ENCODE data around the gene ALOX12B. TPM values are rescaled to one million over a fixed set of nuclear protein-coding genes. Genes with fewer than 3 reads are reported as not detected.
A peak's percentile ranks its signal among the peaks of the same experiment; 100 is the strongest.

The ALOX12B gene
- total and polyA plus RNA-seq, 2 experiments from 2014 or later, result 0.16 to 1.4 TPM

DNA sequence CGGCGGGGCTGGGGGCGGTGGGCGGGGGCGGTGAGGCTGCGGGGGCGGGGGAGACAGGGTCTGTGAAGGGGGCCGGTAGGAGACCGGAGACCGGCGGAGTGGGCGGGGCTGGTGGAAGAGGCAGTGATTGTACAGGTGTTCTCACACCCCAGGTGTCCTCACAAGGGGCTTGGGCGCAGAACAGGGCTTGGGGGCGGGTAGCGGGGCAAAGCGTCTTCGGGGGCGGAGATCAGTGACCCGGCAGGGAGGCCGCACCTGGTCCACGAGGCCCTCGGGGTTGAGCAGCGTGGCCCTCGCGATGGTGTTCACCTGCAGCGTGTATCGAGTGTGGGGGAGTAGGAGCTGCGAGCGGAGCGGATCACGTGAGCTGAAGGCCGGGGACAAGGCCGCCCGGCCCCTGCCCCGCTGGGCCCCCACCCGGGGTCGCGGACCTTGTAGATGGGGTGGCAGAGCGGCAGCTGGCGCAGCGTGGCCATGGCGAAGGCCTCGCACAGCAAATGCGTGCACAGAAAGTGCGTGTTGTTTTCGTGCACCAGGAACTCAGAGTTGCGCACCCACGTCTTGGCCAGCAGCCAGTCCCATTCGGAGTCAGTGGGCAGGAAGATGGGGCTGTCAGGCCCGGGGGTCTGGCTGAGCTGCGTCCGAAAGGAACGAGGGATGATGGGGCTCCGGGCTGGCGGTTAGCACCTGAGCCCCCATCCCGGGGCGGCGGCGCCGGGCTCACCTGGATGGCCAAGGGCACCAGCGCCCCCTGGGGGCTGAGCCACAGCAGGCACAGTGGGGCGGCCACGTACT is 22.3 kb upstream of the ALOX12B start (continued):
- TF ChIP-seq, protein P1, sequence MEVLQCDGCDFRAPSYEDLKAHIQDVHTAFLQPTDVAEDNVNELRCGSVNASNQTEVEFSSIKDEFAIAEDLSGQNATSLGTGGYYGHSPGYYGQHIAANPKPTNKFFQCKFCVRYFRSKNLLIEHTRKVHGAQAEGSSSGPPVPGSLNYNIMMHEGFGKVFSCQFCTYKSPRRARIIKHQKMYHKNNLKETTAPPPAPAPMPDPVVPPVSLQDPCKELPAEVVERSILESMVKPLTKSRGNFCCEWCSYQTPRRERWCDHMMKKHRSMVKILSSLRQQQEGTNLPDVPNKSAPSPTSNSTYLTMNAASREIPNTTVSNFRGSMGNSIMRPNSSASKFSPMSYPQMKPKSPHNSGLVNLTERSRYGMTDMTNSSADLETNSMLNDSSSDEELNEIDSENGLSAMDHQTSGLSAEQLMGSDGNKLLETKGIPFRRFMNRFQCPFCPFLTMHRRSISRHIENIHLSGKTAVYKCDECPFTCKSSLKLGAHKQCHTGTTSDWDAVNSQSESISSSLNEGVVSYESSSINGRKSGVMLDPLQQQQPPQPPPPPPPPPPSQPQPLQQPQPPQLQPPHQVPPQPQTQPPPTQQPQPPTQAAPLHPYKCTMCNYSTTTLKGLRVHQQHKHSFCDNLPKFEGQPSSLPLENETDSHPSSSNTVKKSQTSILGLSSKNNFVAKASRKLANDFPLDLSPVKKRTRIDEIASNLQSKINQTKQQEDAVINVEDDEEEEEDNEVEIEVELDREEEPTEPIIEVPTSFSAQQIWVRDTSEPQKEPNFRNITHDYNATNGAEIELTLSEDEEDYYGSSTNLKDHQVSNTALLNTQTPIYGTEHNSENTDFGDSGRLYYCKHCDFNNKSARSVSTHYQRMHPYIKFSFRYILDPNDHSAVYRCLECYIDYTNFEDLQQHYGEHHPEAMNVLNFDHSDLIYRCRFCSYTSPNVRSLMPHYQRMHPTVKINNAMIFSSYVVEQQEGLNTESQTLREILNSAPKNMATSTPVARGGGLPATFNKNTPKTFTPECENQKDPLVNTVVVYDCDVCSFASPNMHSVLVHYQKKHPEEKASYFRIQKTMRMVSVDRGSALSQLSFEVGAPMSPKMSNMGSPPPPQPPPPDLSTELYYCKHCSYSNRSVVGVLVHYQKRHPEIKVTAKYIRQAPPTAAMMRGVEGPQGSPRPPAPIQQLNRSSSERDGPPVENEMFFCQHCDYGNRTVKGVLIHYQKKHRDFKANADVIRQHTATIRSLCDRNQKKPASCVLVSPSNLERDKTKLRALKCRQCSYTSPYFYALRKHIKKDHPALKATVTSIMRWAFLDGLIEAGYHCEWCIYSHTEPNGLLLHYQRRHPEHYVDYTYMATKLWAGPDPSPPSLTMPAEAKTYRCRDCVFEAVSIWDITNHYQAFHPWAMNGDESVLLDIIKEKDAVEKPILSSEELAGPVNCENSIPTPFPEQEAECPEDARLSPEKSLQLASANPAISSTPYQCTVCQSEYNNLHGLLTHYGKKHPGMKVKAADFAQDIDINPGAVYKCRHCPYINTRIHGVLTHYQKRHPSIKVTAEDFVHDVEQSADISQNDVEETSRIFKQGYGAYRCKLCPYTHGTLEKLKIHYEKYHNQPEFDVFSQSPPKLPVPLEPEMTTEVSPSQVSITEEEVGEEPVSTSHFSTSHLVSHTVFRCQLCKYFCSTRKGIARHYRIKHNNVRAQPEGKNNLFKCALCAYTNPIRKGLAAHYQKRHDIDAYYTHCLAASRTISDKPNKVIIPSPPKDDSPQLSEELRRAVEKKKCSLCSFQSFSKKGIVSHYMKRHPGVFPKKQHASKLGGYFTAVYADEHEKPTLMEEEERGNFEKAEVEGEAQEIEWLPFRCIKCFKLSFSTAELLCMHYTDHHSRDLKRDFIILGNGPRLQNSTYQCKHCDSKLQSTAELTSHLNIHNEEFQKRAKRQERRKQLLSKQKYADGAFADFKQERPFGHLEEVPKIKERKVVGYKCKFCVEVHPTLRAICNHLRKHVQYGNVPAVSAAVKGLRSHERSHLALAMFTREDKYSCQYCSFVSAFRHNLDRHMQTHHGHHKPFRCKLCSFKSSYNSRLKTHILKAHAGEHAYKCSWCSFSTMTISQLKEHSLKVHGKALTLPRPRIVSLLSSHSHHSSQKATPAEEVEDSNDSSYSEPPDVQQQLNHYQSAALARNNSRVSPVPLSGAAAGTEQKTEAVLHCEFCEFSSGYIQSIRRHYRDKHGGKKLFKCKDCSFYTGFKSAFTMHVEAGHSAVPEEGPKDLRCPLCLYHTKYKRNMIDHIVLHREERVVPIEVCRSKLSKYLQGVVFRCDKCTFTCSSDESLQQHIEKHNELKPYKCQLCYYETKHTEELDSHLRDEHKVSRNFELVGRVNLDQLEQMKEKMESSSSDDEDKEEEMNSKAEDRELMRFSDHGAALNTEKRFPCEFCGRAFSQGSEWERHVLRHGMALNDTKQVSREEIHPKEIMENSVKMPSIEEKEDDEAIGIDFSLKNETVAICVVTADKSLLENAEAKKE (CRISPR knock-in tag; IDR thresholded peaks at IDR 0.05), result no peak

DNA sequence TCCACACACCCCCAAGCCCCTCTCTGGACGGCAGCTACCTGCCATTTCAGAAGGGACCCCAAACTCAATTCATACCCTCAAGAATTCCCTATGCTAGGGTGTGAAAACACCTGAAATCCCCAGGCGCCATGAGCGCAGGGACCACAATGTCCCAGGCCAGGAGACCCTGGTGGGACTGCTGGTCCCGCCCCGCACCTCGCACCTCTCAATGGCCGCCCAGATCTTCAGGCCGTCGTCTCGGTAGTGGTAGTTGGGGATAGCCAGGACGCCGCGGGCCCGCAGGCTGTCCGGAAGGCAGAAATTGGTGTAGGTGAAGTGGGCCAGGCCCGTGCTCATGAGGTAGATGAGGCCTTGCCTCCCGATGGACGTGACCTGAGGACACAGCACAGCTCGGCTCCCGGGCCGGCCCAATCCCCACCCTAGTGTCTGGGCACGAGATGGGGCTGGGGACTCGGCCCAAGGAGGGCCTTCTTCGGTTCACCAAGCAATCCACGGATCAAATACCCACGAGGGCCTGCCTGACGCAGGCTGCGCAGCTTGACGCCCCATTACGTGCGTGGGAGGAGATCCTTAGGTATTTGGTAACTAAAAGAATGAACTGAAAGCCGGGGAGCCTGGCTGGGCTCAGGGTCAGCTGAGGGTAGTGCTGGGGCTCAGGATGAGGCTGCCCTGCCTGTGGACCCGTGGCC is 21.6 kb upstream of the ALOX12B start:
- H3K9me3 Mint-ChIP-seq, result no peaks in the 10 kb centered on the region
- H3K27me3 ChIP-seq (ENCODE audit: insufficient read depth), result peaks cover 67% of the 10 kb centered on the region
- peak overlapping the region; percentile 77 for H3K4me3 Mint-ChIP-seq
- no peaks in the 10 kb centered on the region for H3K36me3 Mint-ChIP-seq (ENCODE audit: low read depth)
- no peak overlapping the region for H3K27ac Mint-ChIP-seq
- H3K4me1 ChIP-seq (ENCODE audit: insufficient read depth), result no peaks in the 10 kb centered on the region
- no peak overlapping the region for H3K27ac ChIP-seq (ENCODE audit: low read depth)
- H3K27me3 Mint-ChIP-seq (ENCODE audit: insufficient read depth, low read depth, poor library complexity), result peaks cover 45% of the 10 kb centered on the region
- no peaks in the 10 kb centered on the region for H4K20me1 ChIP-seq (replicated peaks; ENCODE audit: insufficient read depth)
- ATAC-seq (peak; percentile 22), DNase-seq (ENCODE audit: low spot score) (peak; percentile 24)
- peak overlapping the region; percentile 96 for H3K4me2 ChIP-seq
- peak overlapping the region; percentile 99 for H2AFZ ChIP-seq
- no peaks in the 10 kb centered on the region for H3K9me2 ChIP-seq (ENCODE audit: insufficient read depth)
- H3K4me3 ChIP-seq, result peak overlapping the region; percentile 81; the same call in 1 of the 2 replicates
- H3K36me3 ChIP-seq (ENCODE audit: insufficient read depth), result no peaks in the 10 kb centered on the region
- no peaks in the 10 kb centered on the region for H3K79me2 ChIP-seq (replicated peaks; ENCODE audit: insufficient read depth)
- no peaks in the 10 kb centered on the region for H3F3A ChIP-seq (replicated peaks; ENCODE audit: low read depth)
- peaks cover 20% of the 10 kb centered on the region for H3K4me1 Mint-ChIP-seq
- TF ChIP-seq, protein P2, sequence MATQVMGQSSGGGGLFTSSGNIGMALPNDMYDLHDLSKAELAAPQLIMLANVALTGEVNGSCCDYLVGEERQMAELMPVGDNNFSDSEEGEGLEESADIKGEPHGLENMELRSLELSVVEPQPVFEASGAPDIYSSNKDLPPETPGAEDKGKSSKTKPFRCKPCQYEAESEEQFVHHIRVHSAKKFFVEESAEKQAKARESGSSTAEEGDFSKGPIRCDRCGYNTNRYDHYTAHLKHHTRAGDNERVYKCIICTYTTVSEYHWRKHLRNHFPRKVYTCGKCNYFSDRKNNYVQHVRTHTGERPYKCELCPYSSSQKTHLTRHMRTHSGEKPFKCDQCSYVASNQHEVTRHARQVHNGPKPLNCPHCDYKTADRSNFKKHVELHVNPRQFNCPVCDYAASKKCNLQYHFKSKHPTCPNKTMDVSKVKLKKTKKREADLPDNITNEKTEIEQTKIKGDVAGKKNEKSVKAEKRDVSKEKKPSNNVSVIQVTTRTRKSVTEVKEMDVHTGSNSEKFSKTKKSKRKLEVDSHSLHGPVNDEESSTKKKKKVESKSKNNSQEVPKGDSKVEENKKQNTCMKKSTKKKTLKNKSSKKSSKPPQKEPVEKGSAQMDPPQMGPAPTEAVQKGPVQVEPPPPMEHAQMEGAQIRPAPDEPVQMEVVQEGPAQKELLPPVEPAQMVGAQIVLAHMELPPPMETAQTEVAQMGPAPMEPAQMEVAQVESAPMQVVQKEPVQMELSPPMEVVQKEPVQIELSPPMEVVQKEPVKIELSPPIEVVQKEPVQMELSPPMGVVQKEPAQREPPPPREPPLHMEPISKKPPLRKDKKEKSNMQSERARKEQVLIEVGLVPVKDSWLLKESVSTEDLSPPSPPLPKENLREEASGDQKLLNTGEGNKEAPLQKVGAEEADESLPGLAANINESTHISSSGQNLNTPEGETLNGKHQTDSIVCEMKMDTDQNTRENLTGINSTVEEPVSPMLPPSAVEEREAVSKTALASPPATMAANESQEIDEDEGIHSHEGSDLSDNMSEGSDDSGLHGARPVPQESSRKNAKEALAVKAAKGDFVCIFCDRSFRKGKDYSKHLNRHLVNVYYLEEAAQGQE (IDR thresholded peaks at IDR 0.05; ENCODE audit: unreplicated experiment), result no peak
- no peak for TF ChIP-seq STAT1 (IDR thresholded peaks at IDR 0.05; ENCODE audit: unreplicated experiment)
- TF ChIP-seq, protein P3, sequence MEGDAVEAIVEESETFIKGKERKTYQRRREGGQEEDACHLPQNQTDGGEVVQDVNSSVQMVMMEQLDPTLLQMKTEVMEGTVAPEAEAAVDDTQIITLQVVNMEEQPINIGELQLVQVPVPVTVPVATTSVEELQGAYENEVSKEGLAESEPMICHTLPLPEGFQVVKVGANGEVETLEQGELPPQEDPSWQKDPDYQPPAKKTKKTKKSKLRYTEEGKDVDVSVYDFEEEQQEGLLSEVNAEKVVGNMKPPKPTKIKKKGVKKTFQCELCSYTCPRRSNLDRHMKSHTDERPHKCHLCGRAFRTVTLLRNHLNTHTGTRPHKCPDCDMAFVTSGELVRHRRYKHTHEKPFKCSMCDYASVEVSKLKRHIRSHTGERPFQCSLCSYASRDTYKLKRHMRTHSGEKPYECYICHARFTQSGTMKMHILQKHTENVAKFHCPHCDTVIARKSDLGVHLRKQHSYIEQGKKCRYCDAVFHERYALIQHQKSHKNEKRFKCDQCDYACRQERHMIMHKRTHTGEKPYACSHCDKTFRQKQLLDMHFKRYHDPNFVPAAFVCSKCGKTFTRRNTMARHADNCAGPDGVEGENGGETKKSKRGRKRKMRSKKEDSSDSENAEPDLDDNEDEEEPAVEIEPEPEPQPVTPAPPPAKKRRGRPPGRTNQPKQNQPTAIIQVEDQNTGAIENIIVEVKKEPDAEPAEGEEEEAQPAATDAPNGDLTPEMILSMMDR (conservative IDR thresholded peaks at IDR 0.05; ENCODE audit: low read depth in 2 of 2), result no peak
- TF ChIP-seq EZH2 (IDR thresholded peaks at IDR 0.05; ENCODE audit: low read depth, unreplicated experiment), result no peak
- no peak for TF ChIP-seq JUNB (IDR thresholded peaks at IDR 0.05; ENCODE audit: unreplicated experiment)
- TF ChIP-seq ZNF114 (CRISPR knock-in tag; IDR thresholded peaks at IDR 0.05), result no peak

Data from GM23338 (cell line).